ENCODE measurements around the gene ZNF236. TPM values are rescaled to one million over a fixed set of nuclear protein-coding genes. Genes with fewer than 3 reads are reported as not detected.

ZNF236 gene
- total RNA-seq, 4 donors from 2014 or later = 13.4 to 38.0 (median 15.1) TPM

GRCh38 chr18:76860411-76860810 is 38.1 kb downstream of the ZNF236 start:
- Histone ChIP-seq H3K9me3 (no peaks in the 10 kb centered on the region), H3K4me1 (no peaks in the 10 kb centered on the region), H3K27me3 (no peaks in the 10 kb centered on the region), H3K27ac (no peak overlapping the region), H3K4me3 (no peak overlapping the region), H3K36me3 (peaks cover 35% of the 10 kb centered on the region)
- 86% methylated on average over 6 of the region's 6 CpGs for WGBS
- DNase-seq (ENCODE audit: low spot score in 2 of 2) = no peak
- TF ChIP-seq EP300 (IDR thresholded peaks at IDR 0.05) (no peak), POLR2AphosphoS5 (IDR thresholded peaks at IDR 0.05) (no peak), POLR2A (IDR thresholded peaks at IDR 0.05) (no peak)
- TF ChIP-seq, protein P1, sequence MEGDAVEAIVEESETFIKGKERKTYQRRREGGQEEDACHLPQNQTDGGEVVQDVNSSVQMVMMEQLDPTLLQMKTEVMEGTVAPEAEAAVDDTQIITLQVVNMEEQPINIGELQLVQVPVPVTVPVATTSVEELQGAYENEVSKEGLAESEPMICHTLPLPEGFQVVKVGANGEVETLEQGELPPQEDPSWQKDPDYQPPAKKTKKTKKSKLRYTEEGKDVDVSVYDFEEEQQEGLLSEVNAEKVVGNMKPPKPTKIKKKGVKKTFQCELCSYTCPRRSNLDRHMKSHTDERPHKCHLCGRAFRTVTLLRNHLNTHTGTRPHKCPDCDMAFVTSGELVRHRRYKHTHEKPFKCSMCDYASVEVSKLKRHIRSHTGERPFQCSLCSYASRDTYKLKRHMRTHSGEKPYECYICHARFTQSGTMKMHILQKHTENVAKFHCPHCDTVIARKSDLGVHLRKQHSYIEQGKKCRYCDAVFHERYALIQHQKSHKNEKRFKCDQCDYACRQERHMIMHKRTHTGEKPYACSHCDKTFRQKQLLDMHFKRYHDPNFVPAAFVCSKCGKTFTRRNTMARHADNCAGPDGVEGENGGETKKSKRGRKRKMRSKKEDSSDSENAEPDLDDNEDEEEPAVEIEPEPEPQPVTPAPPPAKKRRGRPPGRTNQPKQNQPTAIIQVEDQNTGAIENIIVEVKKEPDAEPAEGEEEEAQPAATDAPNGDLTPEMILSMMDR (IDR thresholded peaks at IDR 0.05) = no peak

DNA sequence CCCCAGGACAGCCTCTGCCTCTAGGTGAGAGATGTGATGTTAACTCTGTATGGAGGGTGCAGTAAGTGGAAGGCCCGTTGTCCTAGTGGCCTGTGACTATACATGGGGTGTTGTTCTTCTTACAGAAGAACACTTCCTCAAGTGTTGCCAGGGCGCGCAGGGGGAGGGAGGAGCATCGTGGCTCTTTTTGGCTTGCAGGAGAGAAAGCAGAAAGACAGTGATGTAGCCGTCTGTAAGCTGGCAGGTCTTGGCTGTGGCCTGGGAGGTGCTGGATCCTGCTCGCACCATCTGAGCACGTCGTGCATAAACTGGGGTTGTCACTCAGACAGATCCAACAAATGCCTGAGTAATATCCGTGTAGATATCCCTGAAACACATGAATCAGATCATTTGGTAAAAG is 44.3 kb downstream of the ZNF236 start:
- Histone ChIP-seq H3K27ac (no peak overlapping the region), H3K4me1 (no peaks in the 10 kb centered on the region), H3K27me3 (no peaks in the 10 kb centered on the region), H3K36me3 (peaks cover 48% of the 10 kb centered on the region), H3K9me3 (no peaks in the 10 kb centered on the region), H3K4me3 (no peak overlapping the region)
- no peak for DNase-seq (ENCODE audit: low spot score in 2 of 2)
- WGBS = 73% methylated on average over 9 of the region's 9 CpGs
- TF ChIP-seq EP300 (IDR thresholded peaks at IDR 0.05) (no peak), POLR2AphosphoS5 (IDR thresholded peaks at IDR 0.05) (no peak), POLR2A (IDR thresholded peaks at IDR 0.05) (no peak)
- TF ChIP-seq, protein P1 (IDR thresholded peaks at IDR 0.05) = no peak

GRCh38 chr18:76873311-76873710 is 51.0 kb downstream of the ZNF236 start:
- Histone ChIP-seq H3K36me3 (peaks cover 57% of the 10 kb centered on the region), H3K9me3 (no peaks in the 10 kb centered on the region), H3K27me3 (no peaks in the 10 kb centered on the region), H3K27ac (no peak overlapping the region), H3K4me3 (no peak overlapping the region), H3K4me1 (no peaks in the 10 kb centered on the region)
- DNase-seq (ENCODE audit: low spot score in 2 of 2) = no peak
- TF ChIP-seq, protein P1 (IDR thresholded peaks at IDR 0.05) = no peak
- no peak for TF ChIP-seq POLR2AphosphoS5 (IDR thresholded peaks at IDR 0.05)
- TF ChIP-seq POLR2A (IDR thresholded peaks at IDR 0.05) = no peak
- TF ChIP-seq EP300 (IDR thresholded peaks at IDR 0.05) = no peak
- WGBS = 88% methylated on average over 6 of the region's 6 CpGs

DNA sequence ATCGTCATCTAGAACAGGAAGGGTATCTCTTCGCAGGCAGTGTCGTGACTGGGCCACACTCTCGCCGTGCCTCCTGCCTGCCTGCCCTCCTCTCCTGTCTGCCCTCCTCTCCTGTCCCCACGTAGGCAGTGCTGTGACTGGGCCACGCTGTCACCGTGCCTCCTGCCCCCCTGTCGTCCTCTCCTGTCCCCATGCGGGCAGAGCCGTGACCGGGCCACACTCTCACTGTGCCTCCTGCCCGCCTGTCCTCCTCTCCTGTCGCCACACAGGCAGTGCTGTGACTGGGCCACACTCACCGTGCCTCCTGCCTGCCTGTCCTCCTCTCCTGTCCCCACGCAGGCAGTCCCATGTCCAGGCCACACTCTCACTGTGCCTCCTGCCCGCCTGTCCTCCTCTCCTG is 51.4 kb downstream of the ZNF236 start:
- Histone ChIP-seq H3K4me3 (no peak overlapping the region), H3K9me3 (no peaks in the 10 kb centered on the region), H3K36me3 (peaks cover 54% of the 10 kb centered on the region), H3K27me3 (no peaks in the 10 kb centered on the region), H3K27ac (no peak overlapping the region), H3K4me1 (no peaks in the 10 kb centered on the region)
- 94% methylated on average over 17 of the region's 17 CpGs for WGBS
- no peak for DNase-seq (ENCODE audit: low spot score in 2 of 2)
- TF ChIP-seq POLR2A (IDR thresholded peaks at IDR 0.05) (no peak), EP300 (IDR thresholded peaks at IDR 0.05) (no peak), POLR2AphosphoS5 (IDR thresholded peaks at IDR 0.05) (no peak)
- TF ChIP-seq, protein P1 (IDR thresholded peaks at IDR 0.05) = no peak

- DNase-seq (ENCODE audit: low spot score in 2 of 2) = no peak
- H3K9me3 ChIP-seq = no peaks in the 10 kb centered on the region
- TF ChIP-seq POLR2A (IDR thresholded peaks at IDR 0.05) (no peak), POLR2AphosphoS5 (IDR thresholded peaks at IDR 0.05) (no peak), EP300 (IDR thresholded peaks at IDR 0.05) (no peak)
- TF ChIP-seq, protein P1 (IDR thresholded peaks at IDR 0.05) = no peak
- no peaks in the 10 kb centered on the region for H3K4me1 ChIP-seq
- no peak overlapping the region for H3K27ac ChIP-seq
- H3K36me3 ChIP-seq = peaks cover 54% of the 10 kb centered on the region
- H3K27me3 ChIP-seq = no peaks in the 10 kb centered on the region
- 93% methylated on average over 13 of the region's 13 CpGs for WGBS
- no peak overlapping the region for H3K4me3 ChIP-seq
These were observed 52.5 kb downstream of the ZNF236 start for GRCh38 chr18:76874642-76875389.

Measured in suprapubic skin (tissue), 4 donors.